T-helper 17 cell (primary cell): ENCODE results near the gene MYH15. TPM values are rescaled to one million over a fixed set of nuclear protein-coding genes. Genes with fewer than 3 reads are reported as not detected.
A peak's percentile ranks its signal among the peaks of the same experiment; 100 is the strongest.

Experiments
- ATAC-seq: fragments of 150-1000 bp; cut with Tn5 transposase; 2 replicates; pipeline ENCODE4 v1.10.0; 2021; ENCODE audit warnings: mild to moderate bottlenecking, moderate library complexity
- DNase-seq, 3 donors: peaks; one replicate each; pipeline versions ENCODE4 v3.0.0 to v3.0.0-alpha.2; 2020 to 2021
- H3K9me3 ChIP-seq: one replicate; pipeline ENCODE4 v1.7.0; 2013; ENCODE audit warnings: low read length, mild to moderate bottlenecking; ENCODE audit not compliant: control insufficient read depth, poor library complexity, severe bottlenecking
- H3K27ac Mint-ChIP-seq: one replicate; pipeline ENCODE4 v1.8.0; 2022; ENCODE audit warnings: mild to moderate bottlenecking, moderate library complexity, mixed read lengths
- H3K27me3 Mint-ChIP-seq: one replicate; pipeline ENCODE4 v1.8.0; 2022; ENCODE audit warnings: mixed read lengths
- H3K36me3 Mint-ChIP-seq: one replicate; pipeline ENCODE4 v1.8.0; 2022; ENCODE audit warnings: low read depth, mixed read lengths
- H3K4me1 Mint-ChIP-seq: one replicate; pipeline ENCODE4 v1.8.0; 2022; ENCODE audit warnings: mild to moderate bottlenecking, mixed read lengths
- H3K4me3 Mint-ChIP-seq: one replicate; pipeline ENCODE4 v1.8.0; 2022; ENCODE audit warnings: mild to moderate bottlenecking, moderate library complexity, mixed read lengths
- total RNA-seq, 4 donors: library from RNA in 2 of 4; stranded (reverse) in 2 of 4; gene quantifications; one replicate each; pipeline ENCODE4 v1.2.3 and lab custom pipeline; 2022 to 2026

The MYH15 gene
- total RNA-seq, 2 donors from 2014 or later: not detected

- H3K9me3 ChIP-seq: no peaks in the 10 kb centered on the region
- DNase-seq (no peak), ATAC-seq (no peak)
- Mint-ChIP-seq H3K4me1 (peaks cover 2% of the 10 kb centered on the region), H3K27me3 (peaks cover 20% of the 10 kb centered on the region), H3K27ac (no peak overlapping the region), H3K36me3 (no peaks in the 10 kb centered on the region), H3K4me3 (no peak overlapping the region)
Measured at GRCh38 chr3:108412121-108412750, 98.2 kb downstream of the MYH15 start.

GRCh38 chr3:108410531-108410984, 99.8 kb downstream of the MYH15 start:
- H3K4me3 Mint-ChIP-seq: no peak overlapping the region
- no peak for DNase-seq
- H3K9me3 ChIP-seq: no peaks in the 10 kb centered on the region
- no peaks in the 10 kb centered on the region for H3K36me3 Mint-ChIP-seq
- H3K4me1 Mint-ChIP-seq: no peaks in the 10 kb centered on the region
- H3K27me3 Mint-ChIP-seq: peaks cover 14% of the 10 kb centered on the region
- H3K27ac Mint-ChIP-seq: no peak overlapping the region
- no peak for ATAC-seq

GRCh38 chr3:108409800-108410178, 100.6 kb downstream of the MYH15 start:
- peaks cover 14% of the 10 kb centered on the region for H3K27me3 Mint-ChIP-seq
- H3K4me3 Mint-ChIP-seq: no peak overlapping the region
- no peak for ATAC-seq
- H3K9me3 ChIP-seq: no peaks in the 10 kb centered on the region
- no peaks in the 10 kb centered on the region for H3K4me1 Mint-ChIP-seq
- no peak overlapping the region for H3K27ac Mint-ChIP-seq
- no peaks in the 10 kb centered on the region for H3K36me3 Mint-ChIP-seq
- DNase-seq: no peak

- DNase-seq (no peak), ATAC-seq (no peak)
- no peak overlapping the region for H3K4me3 Mint-ChIP-seq
- H3K27ac Mint-ChIP-seq: no peak overlapping the region
- H3K9me3 ChIP-seq: no peaks in the 10 kb centered on the region
- H3K36me3 Mint-ChIP-seq: no peaks in the 10 kb centered on the region
- H3K27me3 Mint-ChIP-seq: peaks cover 10% of the 10 kb centered on the region
- no peaks in the 10 kb centered on the region for H3K4me1 Mint-ChIP-seq
Measured at GRCh38 chr3:108408883-108409799, 101.3 kb downstream of the MYH15 start.

- H3K4me3 Mint-ChIP-seq: no peak overlapping the region
- ATAC-seq: peak; percentile 42
Measured at GRCh38 chr3:108407886-108408285, 102.5 kb downstream of the MYH15 start.

GRCh38 chr3:108406661-108407206, 103.7 kb downstream of the MYH15 start:
- no peak for DNase-seq
- ATAC-seq: peak; percentile 79
- H3K9me3 ChIP-seq: no peaks in the 10 kb centered on the region

More at GRCh38 chr3:108407886-108408285, 102.5 kb downstream of the MYH15 start:
- Mint-ChIP-seq H3K27ac (no peak overlapping the region), H3K36me3 (no peaks in the 10 kb centered on the region), H3K27me3 (peaks cover 6% of the 10 kb centered on the region), H3K4me1 (no peaks in the 10 kb centered on the region)
- DNase-seq: no peak
- no peaks in the 10 kb centered on the region for H3K9me3 ChIP-seq

GRCh38 chr3:108406063-108406660, 104.2 kb downstream of the MYH15 start:
- H3K9me3 ChIP-seq: no peaks in the 10 kb centered on the region
- Mint-ChIP-seq H3K27me3 (peaks cover 6% of the 10 kb centered on the region), H3K4me3 (no peak overlapping the region), H3K4me1 (no peaks in the 10 kb centered on the region), H3K36me3 (no peaks in the 10 kb centered on the region), H3K27ac (no peak overlapping the region)
- DNase-seq (no peak), ATAC-seq (no peak)

More at GRCh38 chr3:108406661-108407206, 103.7 kb downstream of the MYH15 start:
- H3K4me1 Mint-ChIP-seq: no peaks in the 10 kb centered on the region
- H3K36me3 Mint-ChIP-seq: no peaks in the 10 kb centered on the region
- no peak overlapping the region for H3K27ac Mint-ChIP-seq
- H3K27me3 Mint-ChIP-seq: peaks cover 6% of the 10 kb centered on the region
- no peak overlapping the region for H3K4me3 Mint-ChIP-seq

GRCh38 chr3:108404368-108404767, 106.0 kb downstream of the MYH15 start:
- Mint-ChIP-seq H3K27ac (no peak overlapping the region), H3K4me3 (no peak overlapping the region), H3K4me1 (no peaks in the 10 kb centered on the region), H3K27me3 (no peaks in the 10 kb centered on the region), H3K36me3 (no peaks in the 10 kb centered on the region)
- DNase-seq: no peak
- H3K9me3 ChIP-seq: no peaks in the 10 kb centered on the region
- ATAC-seq: no peak

GRCh38 chr3:108403686-108404345, 106.6 kb downstream of the MYH15 start:
- Mint-ChIP-seq H3K27me3 (no peaks in the 10 kb centered on the region), H3K4me3 (no peak overlapping the region), H3K27ac (peak overlapping the region; percentile 1), H3K4me1 (no peaks in the 10 kb centered on the region), H3K36me3 (no peaks in the 10 kb centered on the region)
- H3K9me3 ChIP-seq: no peaks in the 10 kb centered on the region
- DNase-seq: no peak
- no peak for ATAC-seq

GRCh38 chr3:108403198-108403597, 107.2 kb downstream of the MYH15 start:
- Mint-ChIP-seq H3K4me1 (no peaks in the 10 kb centered on the region), H3K27ac (peak overlapping the region; percentile 1), H3K36me3 (no peaks in the 10 kb centered on the region), H3K27me3 (peaks cover under 1% of the 10 kb centered on the region), H3K4me3 (no peak overlapping the region)
- H3K9me3 ChIP-seq: no peaks in the 10 kb centered on the region
- no peak for ATAC-seq
- no peak for DNase-seq

- H3K27ac Mint-ChIP-seq: no peak overlapping the region
- H3K4me3 Mint-ChIP-seq: no peak overlapping the region
- ATAC-seq: no peak
- H3K36me3 Mint-ChIP-seq: no peaks in the 10 kb centered on the region
- peaks cover 8% of the 10 kb centered on the region for H3K27me3 Mint-ChIP-seq
- DNase-seq: no peak
- no peaks in the 10 kb centered on the region for H3K9me3 ChIP-seq
- no peaks in the 10 kb centered on the region for H3K4me1 Mint-ChIP-seq
Measured at GRCh38 chr3:108401836-108402235, 108.6 kb downstream of the MYH15 start.

- Mint-ChIP-seq H3K36me3 (no peaks in the 10 kb centered on the region), H3K4me3 (no peak overlapping the region), H3K27ac (no peak overlapping the region), H3K4me1 (peaks cover 4% of the 10 kb centered on the region), H3K27me3 (peaks cover 9% of the 10 kb centered on the region)
- H3K9me3 ChIP-seq: no peaks in the 10 kb centered on the region
- DNase-seq (no peak), ATAC-seq (no peak)
Measured at GRCh38 chr3:108398510-108398909, 111.9 kb downstream of the MYH15 start.

- DNase-seq (no peak), ATAC-seq (no peak)
- peaks cover 24% of the 10 kb centered on the region for H3K27me3 Mint-ChIP-seq
- H3K4me3 Mint-ChIP-seq: no peak overlapping the region
- no peaks in the 10 kb centered on the region for H3K9me3 ChIP-seq
- H3K4me1 Mint-ChIP-seq: peaks cover 4% of the 10 kb centered on the region
- H3K36me3 Mint-ChIP-seq: no peaks in the 10 kb centered on the region
- H3K27ac Mint-ChIP-seq: no peak overlapping the region
Measured at GRCh38 chr3:108396336-108396735, 114.1 kb downstream of the MYH15 start.
